K562 (cell line): ENCODE data around the gene SLAIN2. TPM values are rescaled to one million over a fixed set of nuclear protein-coding genes. Genes with fewer than 3 reads are reported as not detected.

ENCODE experiments used
- ATAC-seq: fragments of 200-7000 bp; cut with Tn5 transposase; 3 replicates; pipeline ENCODE4 v1.9.1; 2020; ENCODE audit warnings: moderate library complexity
- BruUV-seq: library from RNA; stranded (reverse); fragments of 400-500 nt; replicated peaks from 2 replicates; lab custom pipeline; 2021; lab: Mats Ljungman, UMichigan
- CTCF ChIA-PET: fragments of 300-600 bp; formaldehyde crosslinking; extraction: SDS; loops from one replicate; lab custom pipeline; 2021; ENCODE audit warnings: low intra/inter-chr PET ratio; lab: Yijun Ruan, JAX
- POLR2A ChIA-PET: fragments of 300-600, 350-650 bp; sonication (Branson Sonifier 250); formaldehyde crosslinking; extraction: SDS; loops from one replicate; lab custom pipeline; 2021; ENCODE audit warnings: antibody characterized with exemption, inconsistent platforms; lab: Yijun Ruan, JAX
- DNase-seq, 4 experiments: peaks; one replicate each; pipeline versions ENCODE4 v3.0.0 to v3.0.0-alpha.2; 2011 to 2018; ENCODE audit warnings: low spot score in 3 of 4, mixed read lengths in 3 of 4; ENCODE audit errors: extremely low read depth in 1 of 4
- FAIRE-seq: peaks from 2 replicates; lab custom pipeline; 2011; peaks lifted over from hg19 to GRCh38; lab: Jason Lieb, UNC
- H2AFZ ChIP-seq: 2 replicates; pipeline ENCODE4 v1.6.0; 2011; ENCODE audit warnings: low read depth, low read length, control low read depth, inconsistent platforms
- H3K27ac ChIP-seq: fragments of 200-600 bp; 3 replicates; pipeline ENCODE4 v1.8.0; 2011; ENCODE audit warnings: low read depth, mild to moderate bottlenecking, control low read depth, inconsistent platforms, low read length, moderate library complexity, mixed read lengths; ENCODE audit errors: extremely low read depth
- H3K27me3 ChIP-seq, 2 experiments: fragments of 300-600 bp in 1 of 2; 2 replicates in 1 of 2; 3 replicates in 1 of 2; pipeline versions ENCODE4 v1.6.0 to v1.8.0; 2011; ENCODE audit warnings: inconsistent platforms in 2 of 2, low read length in 2 of 2, mild to moderate bottlenecking in 1 of 2, mixed read lengths in 1 of 2, moderate library complexity in 1 of 2; ENCODE audit not compliant: control insufficient read depth in 2 of 2, insufficient read depth in 2 of 2
- H3K36me3 ChIP-seq: fragments of 300-600 bp; 3 replicates; pipeline ENCODE4 v1.8.0; 2011; ENCODE audit warnings: mild to moderate bottlenecking, low read length, inconsistent platforms; ENCODE audit not compliant: control insufficient read depth, insufficient read depth
- H3K4me1 ChIP-seq, 2 experiments: fragments of 200-600 bp in 1 of 2; replicated peaks in 1 of 2; 2 replicates in 1 of 2; 3 replicates in 1 of 2; pipeline versions ENCODE4 v1.5.1 to v1.8.0; 2011; ENCODE audit warnings: inconsistent platforms in 2 of 2, low read length in 2 of 2, mild to moderate bottlenecking in 1 of 2, mixed read lengths in 1 of 2, moderate library complexity in 1 of 2; ENCODE audit not compliant: control insufficient read depth in 2 of 2, insufficient read depth in 2 of 2
- H3K4me2 ChIP-seq: 2 replicates; pipeline ENCODE4 v1.6.1; 2011; ENCODE audit warnings: low read length, control low read depth, inconsistent platforms, mixed read lengths; ENCODE audit not compliant: insufficient read depth
- H3K4me3 ChIP-seq: fragments of 200-600 bp; sonication (generic), shearing (Covaris generic); 2 replicates; pipeline ENCODE4 v1.5.1; 2016; ENCODE audit warnings: control low read depth, inconsistent platforms
- H3K79me2 ChIP-seq: fragments of 200-600 bp; 3 replicates; pipeline ENCODE4 v1.8.0; 2011; ENCODE audit warnings: low read length, inconsistent platforms; ENCODE audit not compliant: control insufficient read depth, insufficient read depth
- H3K9ac ChIP-seq, 2 experiments: 2 replicates each; pipeline versions ENCODE4 v1.6.0 to v1.6.1; 2011; ENCODE audit warnings: low read depth in 2 of 2, low read length in 2 of 2, control low read depth in 1 of 2, inconsistent platforms in 1 of 2, mild to moderate bottlenecking in 1 of 2, mixed read lengths in 1 of 2; ENCODE audit not compliant: insufficient read depth in 1 of 2
- H3K9me1 ChIP-seq: one replicate; pipeline ENCODE4 v1.6.0; 2011; ENCODE audit warnings: inconsistent platforms, mild to moderate bottlenecking, low read length, moderate library complexity; ENCODE audit not compliant: control insufficient read depth, insufficient read depth
- H3K9me3 ChIP-seq: replicated peaks from 2 replicates; pipeline ENCODE4 v1.5.1; 2011; ENCODE audit warnings: low read depth, low read length, inconsistent platforms; ENCODE audit not compliant: control insufficient read depth, insufficient read depth
- H4K20me1 ChIP-seq: replicated peaks from 2 replicates; pipeline ENCODE4 v1.6.1; 2011; ENCODE audit warnings: low read length, inconsistent platforms, mixed read lengths; ENCODE audit not compliant: control insufficient read depth, insufficient read depth
- CGGBP1 ChIP-seq: fragments of 250-450 bp; sonication (Bioruptor Pico); IDR thresholded peaks from 2 replicates; pipeline ENCODE4 v1.9.0; 2021; ENCODE audit warnings: mild to moderate bottlenecking
- CLOCK ChIP-seq: fragments of 250-450 bp; sonication (Bioruptor Pico); IDR thresholded peaks from 2 replicates; pipeline ENCODE4 v1.4.0; 2020; ENCODE audit warnings: mild to moderate bottlenecking, moderate library complexity, borderline replicate concordance
- HDAC2 ChIP-seq: fragments of 450-650 bp; IDR thresholded peaks from 2 replicates; pipeline ENCODE4 v1.6.1; 2016; ENCODE audit warnings: mild to moderate bottlenecking
- HOMEZ ChIP-seq: fragments of 250-450 bp; sonication (Bioruptor Pico); IDR thresholded peaks from 2 replicates; pipeline ENCODE4 v1.4.0; 2020; ENCODE audit warnings: mild to moderate bottlenecking, moderate library complexity
- PTBP1 ChIP-seq: fragments of 200-400 bp; formaldehyde crosslinking; IDR thresholded peaks from 2 replicates; pipeline ENCODE4 v1.6.1; 2017; ENCODE audit warnings: low read depth, low read length
- SMAD2 ChIP-seq: fragments of 150-350 bp; IDR thresholded peaks from 2 replicates; pipeline ENCODE4 v1.6.1; 2014; ENCODE audit warnings: low read depth, mild to moderate bottlenecking, low read length
- TBL1XR1 ChIP-seq, 2 experiments: IDR thresholded peaks; 2 replicates each; pipeline ENCODE4 v1.6.1; 2012; ENCODE audit warnings: improper control_type of control experiment in 2 of 2, low read length in 2 of 2, mild to moderate bottlenecking in 1 of 2
- ZEB2 ChIP-seq: fragments of 450-650 bp; IDR thresholded peaks from 2 replicates; pipeline ENCODE4 v1.6.1; 2016
- ZNF444 ChIP-seq: fragments of 250-450 bp; sonication (Bioruptor Pico); IDR thresholded peaks from 2 replicates; pipeline ENCODE4 v1.4.0; 2020; ENCODE audit warnings: mild to moderate bottlenecking, moderate library complexity
- ZNF589 ChIP-seq: fragments of 200-800 bp; sonication (Bioruptor generic); IDR thresholded peaks from 2 replicates; pipeline ENCODE4 v1.6.1; 2016; ENCODE audit warnings: low read depth, missing genetic modification characterization, missing compliant biosample characterization
- WGBS: fragments of 100-300 bp; shearing (Covaris generic); methylation state at CpG from one replicate; pipeline ENCODE4 v1.1.6; 2016; ENCODE audit warnings: low coverage, mixed read lengths; ENCODE audit not compliant: insufficient coverage; ENCODE audit errors: missing lambda C conversion rate; 5-methylcytosine and 5-hydroxymethylcytosine counted together
- in situ Hi-C: fragments of 300-500 bp; cut with MboI; formaldehyde crosslinking; loops from 4 replicates; pipeline ENCODE4 v1.15.0; 2018; ENCODE audit warnings: inconsistent platforms, mixed read lengths
- intact Hi-C: fragments of 100-400 bp; cut with micrococcal nuclease; formaldehyde crosslinking; loops from 2 replicates; pipeline ENCODE4 v1.14.2; 2022
- polyA plus RNA-seq, 8 experiments: library from polyadenylated mRNA; depleted of rRNA in 4 of 8; stranded (reverse) in 5 of 8; unstranded in 3 of 8; fragments of >200 nt; fragmentation: Nextera tagmentation in 2 of 8; fragmentation: Illumina TruSeq in 1 of 8; extraction: Ambion mirVana in 2 of 8; extraction: Trizol in 1 of 8; gene quantifications; 2 replicates each; pipeline versions ENCODE4 v1.2.1 to v1.2.3, GENCODE V29; 2011 to 2014; ENCODE audit warnings: inconsistent platforms in 1 of 8, missing spikeins in 1 of 8
- total RNA-seq, 7 experiments: library from RNA; depleted of rRNA in 6 of 7; stranded (reverse); fragments of >200 nt in 6 of 7; fragmentation: Illumina TruSeq in 2 of 7; extraction: Trizol in 2 of 7; gene quantifications; 2 replicates each; pipeline versions ENCODE4 v1.2.1 to v1.2.3, GENCODE V29; 2011 to 2021; ENCODE audit warnings: low replicate concordance in 1 of 7
- TF ChIP-seq, protein P1 (sequence below): fragments of 450-650 bp; IDR thresholded peaks from one replicate; pipeline ENCODE4 v1.6.1; 2018; ENCODE audit warnings: mild to moderate bottlenecking, moderate library complexity; ENCODE audit not compliant: partially characterized antibody

SLAIN2 gene
- total and polyA plus RNA-seq, 9 of the 15 experiments (the other 6 are each of a cell fraction or from before 2014, with no cell fraction given), result 3.5 to 116 (median 35.0) TPM

- H3K4me2 ChIP-seq, result no peak overlapping the region
- intact Hi-C loops, result no loop called here
Observed at GRCh38 chr4:48299560-48299959, 41.8 kb upstream of the SLAIN2 start.

DNA sequence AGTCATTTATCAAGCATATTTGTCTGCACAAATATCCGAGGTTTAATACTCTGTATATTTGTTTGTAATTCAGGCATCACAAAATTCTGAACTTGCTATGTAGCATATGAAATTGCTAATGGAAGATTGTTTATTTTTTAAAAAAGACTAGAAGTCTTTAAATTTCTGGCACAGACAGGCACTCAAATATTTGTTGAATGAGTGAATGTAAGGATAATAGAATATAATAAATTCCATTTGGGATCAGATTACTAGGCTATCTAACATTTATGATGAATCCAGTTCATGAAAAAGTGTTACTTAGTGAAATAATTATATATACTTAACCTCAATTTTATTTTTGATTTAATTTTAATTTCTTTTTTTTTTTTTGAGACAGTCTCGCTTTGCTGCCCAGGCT lies 41.3 kb upstream of the SLAIN2 start:
- no TSS peak for BruUV-seq
- CTCF ChIA-PET, result no interaction called here

More at GRCh38 chr4:48299560-48299959, 41.8 kb upstream of the SLAIN2 start:
- ChIA-PET CTCF (no interaction called here), POLR2A (no interaction called here)
- H3K27ac ChIP-seq, result no peak overlapping the region
- no peaks in the 10 kb centered on the region; a peak in 2 of 5 replicates for H3K4me1 ChIP-seq
- H3K36me3 ChIP-seq, result no peaks in the 10 kb centered on the region
- WGBS, result 43% methylated on average over 4 of the region's 4 CpGs
- no peaks in the 10 kb centered on the region for H4K20me1 ChIP-seq
- no peak overlapping the region for H3K4me3 ChIP-seq
- FAIRE-seq (no peak), ATAC-seq (peak; percentile 52), DNase-seq (no peak)
- peak overlapping the region; percentile 57; the same call in 1 of the 2 replicates for H2AFZ ChIP-seq
- TF ChIP-seq ZNF589 (CRISPR knock-in tag) (no peak), CGGBP1 (CRISPR knock-in tag) (no peak), HDAC2 (no peak), ZEB2 (no peak), PTBP1 (no peak)
- no TSS peak for BruUV-seq
- H3K79me2 ChIP-seq, result no peaks in the 10 kb centered on the region
- no peaks in the 10 kb centered on the region for H3K27me3 ChIP-seq
- H3K9me3 ChIP-seq, result no peaks in the 10 kb centered on the region
- no peak overlapping the region for H3K9ac ChIP-seq
- in situ Hi-C loops, result no loop called here
- no peaks in the 10 kb centered on the region for H3K9me1 ChIP-seq

More for the DNA sequence above, 41.3 kb upstream of the SLAIN2 start:
- ATAC-seq (no peak), FAIRE-seq (no peak), DNase-seq (no peak)
- intact Hi-C loops (no loop called here), in situ Hi-C loops (loop anchor here (10.0 kb wide), 1 partner anchor 245 kb away; no protein-coding TSS in a partner anchor)
- peaks cover 0 to 2% of the 10 kb centered on the region in 2 experiments; a peak in 2 of 5 replicates for H3K4me1 ChIP-seq
- H4K20me1 ChIP-seq, result no peaks in the 10 kb centered on the region
- H3K9me3 ChIP-seq, result no peaks in the 10 kb centered on the region
- H3K4me2 ChIP-seq, result no peak overlapping the region
- TF ChIP-seq SMAD2, result no peak
- TF ChIP-seq ZNF444 (CRISPR knock-in tag), result no peak
- TF ChIP-seq CLOCK, result no peak
- TF ChIP-seq, protein P1, sequence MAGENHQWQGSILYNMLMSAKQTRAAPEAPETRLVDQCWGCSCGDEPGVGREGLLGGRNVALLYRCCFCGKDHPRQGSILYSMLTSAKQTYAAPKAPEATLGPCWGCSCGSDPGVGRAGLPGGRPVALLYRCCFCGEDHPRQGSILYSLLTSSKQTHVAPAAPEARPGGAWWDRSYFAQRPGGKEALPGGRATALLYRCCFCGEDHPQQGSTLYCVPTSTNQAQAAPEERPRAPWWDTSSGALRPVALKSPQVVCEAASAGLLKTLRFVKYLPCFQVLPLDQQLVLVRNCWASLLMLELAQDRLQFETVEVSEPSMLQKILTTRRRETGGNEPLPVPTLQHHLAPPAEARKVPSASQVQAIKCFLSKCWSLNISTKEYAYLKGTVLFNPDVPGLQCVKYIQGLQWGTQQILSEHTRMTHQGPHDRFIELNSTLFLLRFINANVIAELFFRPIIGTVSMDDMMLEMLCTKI, result no peak
- no peak for TF ChIP-seq TBL1XR1 (IDR thresholded peaks at IDR 0.05; ENCODE audit: low read length in 2 of 2)
- TF ChIP-seq HOMEZ, result no peak
- H3K36me3 ChIP-seq, result no peaks in the 10 kb centered on the region
- no peak overlapping the region for H3K27ac ChIP-seq
- no peaks in the 10 kb centered on the region for H3K9me1 ChIP-seq
- H3K27me3 ChIP-seq, result no peaks in the 10 kb centered on the region
- H3K79me2 ChIP-seq, result no peaks in the 10 kb centered on the region
- H3K9ac ChIP-seq, result no peak overlapping the region
- POLR2A ChIA-PET, result no interaction called here
- H3K4me3 ChIP-seq, result no peak overlapping the region
- WGBS, result 37% methylated on average over 2 of the region's 2 CpGs
- H2AFZ ChIP-seq, result 0 out of 2 replicates have a peak overlapping the region, but pooled peaks have one; percentile 57
